Kidney epithelial cell (primary cell): ENCODE results near the gene DSTYK. TPM values are rescaled to one million over a fixed set of nuclear protein-coding genes. Genes with fewer than 3 reads are reported as not detected.

Experiments used
- DNase-seq: peaks from one replicate; pipeline ENCODE4 v3.0.0-alpha.2; 2010; ENCODE audit warnings: low read depth
- H3K27me3 ChIP-seq: 2 replicates; pipeline ENCODE4 v1.6.0; 2011; ENCODE audit warnings: low read length; ENCODE audit not compliant: control insufficient read depth, insufficient read depth
- H3K36me3 ChIP-seq: 2 replicates; pipeline ENCODE4 v1.5.1; 2011; ENCODE audit warnings: low read length; ENCODE audit not compliant: control insufficient read depth, insufficient read depth
- H3K4me3 ChIP-seq: 2 replicates; pipeline ENCODE4 v1.5.1; 2011; ENCODE audit warnings: low read depth, mild to moderate bottlenecking, control low read depth, low read length
- total RNA-seq: library from RNA; depleted of rRNA; stranded (reverse); fragments of >200 nt; gene quantifications from 2 replicates; pipeline ENCODE4 v1.2.3, GENCODE V29; 2015
- TF ChIP-seq, protein P1 (sequence below): IDR thresholded peaks from 2 replicates; pipeline ENCODE4 v1.5.1; 2011; ENCODE audit warnings: mild to moderate bottlenecking, moderate library complexity, low read length, control low read depth, inconsistent platforms; ENCODE audit not compliant: insufficient read depth, poor library complexity, severe bottlenecking

The DSTYK gene
- total RNA-seq, 1 donor from 2014 or later = 13.8 TPM

DNA sequence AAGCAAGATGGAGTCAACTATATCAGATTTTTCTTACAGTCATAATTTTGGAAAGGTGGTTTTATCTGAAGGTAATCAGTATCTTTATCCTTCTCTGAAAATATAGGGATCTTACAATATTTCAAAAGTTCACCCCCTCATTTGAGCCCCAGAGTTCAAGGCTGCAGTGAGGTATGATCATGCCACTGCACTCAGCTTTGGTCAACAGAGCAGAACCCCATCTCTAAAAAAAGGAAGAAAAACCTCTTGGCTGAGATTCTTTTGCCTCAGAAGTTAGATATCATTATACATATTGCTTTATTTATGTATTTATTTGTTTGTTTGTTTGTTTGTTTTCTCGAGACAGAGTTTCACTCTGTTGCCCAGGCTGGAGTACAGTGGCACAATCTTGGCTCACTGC, 78.2 kb downstream of the DSTYK start:
- H3K36me3 ChIP-seq = no peaks in the 10 kb centered on the region
- DNase-seq = no peak
- no peak overlapping the region for H3K4me3 ChIP-seq
- TF ChIP-seq, protein P1, sequence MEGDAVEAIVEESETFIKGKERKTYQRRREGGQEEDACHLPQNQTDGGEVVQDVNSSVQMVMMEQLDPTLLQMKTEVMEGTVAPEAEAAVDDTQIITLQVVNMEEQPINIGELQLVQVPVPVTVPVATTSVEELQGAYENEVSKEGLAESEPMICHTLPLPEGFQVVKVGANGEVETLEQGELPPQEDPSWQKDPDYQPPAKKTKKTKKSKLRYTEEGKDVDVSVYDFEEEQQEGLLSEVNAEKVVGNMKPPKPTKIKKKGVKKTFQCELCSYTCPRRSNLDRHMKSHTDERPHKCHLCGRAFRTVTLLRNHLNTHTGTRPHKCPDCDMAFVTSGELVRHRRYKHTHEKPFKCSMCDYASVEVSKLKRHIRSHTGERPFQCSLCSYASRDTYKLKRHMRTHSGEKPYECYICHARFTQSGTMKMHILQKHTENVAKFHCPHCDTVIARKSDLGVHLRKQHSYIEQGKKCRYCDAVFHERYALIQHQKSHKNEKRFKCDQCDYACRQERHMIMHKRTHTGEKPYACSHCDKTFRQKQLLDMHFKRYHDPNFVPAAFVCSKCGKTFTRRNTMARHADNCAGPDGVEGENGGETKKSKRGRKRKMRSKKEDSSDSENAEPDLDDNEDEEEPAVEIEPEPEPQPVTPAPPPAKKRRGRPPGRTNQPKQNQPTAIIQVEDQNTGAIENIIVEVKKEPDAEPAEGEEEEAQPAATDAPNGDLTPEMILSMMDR = no peak
- H3K27me3 ChIP-seq = no peaks in the 10 kb centered on the region

DNA sequence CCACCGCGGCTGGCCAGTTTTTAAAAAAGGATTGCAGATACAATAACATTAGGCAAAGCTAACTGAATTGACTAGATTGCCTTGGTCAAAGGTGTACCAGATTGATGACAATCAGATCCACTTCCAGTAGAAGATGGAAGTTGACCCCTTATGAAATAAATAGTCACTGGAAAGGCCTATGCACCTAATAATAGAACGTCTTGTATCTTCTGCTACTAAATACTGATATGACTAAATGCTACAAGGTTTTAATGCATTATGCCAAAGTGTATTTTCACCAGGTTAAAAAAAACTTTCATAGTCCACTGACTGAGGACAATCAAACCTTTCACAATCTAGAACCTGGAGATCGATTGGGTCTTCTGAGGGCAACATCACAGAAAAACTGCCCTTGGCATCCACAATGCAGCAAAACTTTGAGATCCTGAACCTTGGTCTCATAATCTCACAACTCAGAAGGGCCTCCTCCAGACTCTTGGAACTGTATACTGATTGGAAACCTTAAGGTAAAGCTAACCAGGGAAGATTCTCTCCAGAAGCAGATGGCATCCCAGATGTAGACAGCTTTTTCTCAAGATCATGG, 82.0 kb downstream of the DSTYK start:
- no peak overlapping the region for H3K4me3 ChIP-seq
- TF ChIP-seq, protein P1 = no peak
- H3K27me3 ChIP-seq = no peaks in the 10 kb centered on the region
- DNase-seq = no peak
- H3K36me3 ChIP-seq = no peaks in the 10 kb centered on the region

DNA sequence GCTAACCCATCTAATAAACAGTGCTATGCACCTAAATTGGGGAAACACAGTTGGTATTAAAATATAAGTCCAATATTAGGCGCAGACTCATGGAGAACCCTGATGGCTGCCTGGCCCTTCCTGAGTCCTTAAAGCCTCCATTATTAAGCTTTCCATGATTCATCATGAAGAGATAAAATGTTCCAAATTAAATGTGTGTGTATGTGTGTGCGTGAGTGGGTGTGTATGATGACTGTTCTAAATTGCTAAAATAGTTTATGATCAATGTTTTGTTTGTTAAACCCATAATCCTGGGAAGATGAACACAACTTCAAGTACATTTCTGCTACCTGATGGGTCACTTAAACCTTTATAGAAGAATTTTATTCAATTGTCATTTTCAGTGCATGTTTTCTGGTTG, 83.5 kb downstream of the DSTYK start:
- no peaks in the 10 kb centered on the region for H3K27me3 ChIP-seq
- H3K36me3 ChIP-seq = no peaks in the 10 kb centered on the region
- DNase-seq = no peak
- TF ChIP-seq, protein P1 = no peak
- no peak overlapping the region for H3K4me3 ChIP-seq

DNA sequence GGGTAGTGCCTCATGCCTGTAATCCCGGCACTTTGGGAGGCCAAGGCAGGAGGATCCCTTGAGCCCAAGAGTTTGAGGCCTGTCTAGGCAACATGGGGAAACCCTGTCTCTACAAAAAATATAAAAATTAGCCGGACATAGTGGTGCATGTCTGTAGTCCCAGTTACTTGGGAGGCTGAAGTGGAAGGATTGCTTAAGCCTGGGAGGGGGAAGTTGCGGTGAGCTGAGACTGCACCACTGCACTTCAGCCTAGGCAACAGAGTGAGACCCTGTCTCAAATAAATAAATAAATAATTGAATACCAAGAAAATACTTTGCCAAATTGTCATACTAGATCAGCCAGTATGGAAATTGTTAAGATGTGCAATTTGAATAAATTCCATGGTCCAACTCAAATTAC, 83.9 kb downstream of the DSTYK start:
- Histone ChIP-seq H3K27me3 (no peaks in the 10 kb centered on the region), H3K36me3 (no peaks in the 10 kb centered on the region), H3K4me3 (no peak overlapping the region)
- no peak for DNase-seq
- TF ChIP-seq, protein P1 = no peak

DNA sequence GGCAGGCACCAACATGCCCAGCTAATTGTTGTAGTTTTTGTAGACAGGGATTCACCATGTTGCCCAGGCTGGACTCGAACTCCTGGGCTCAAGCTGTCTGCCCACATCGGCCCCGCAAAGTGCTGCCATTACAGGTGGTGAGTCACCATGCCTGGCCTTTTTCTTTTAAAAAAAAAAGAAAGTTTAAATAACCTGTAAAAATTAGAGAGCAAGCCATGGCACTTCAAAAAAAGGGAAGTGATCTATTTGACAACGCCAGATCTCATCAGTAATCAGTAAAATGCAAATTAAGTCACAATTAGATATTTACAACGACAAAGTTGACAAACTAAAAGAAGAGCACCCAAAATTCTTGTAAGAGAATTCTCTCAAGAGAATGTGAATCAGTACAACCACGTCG, 86.8 kb downstream of the DSTYK start:
- Histone ChIP-seq H3K36me3 (no peaks in the 10 kb centered on the region), H3K27me3 (no peaks in the 10 kb centered on the region), H3K4me3 (no peak overlapping the region)
- TF ChIP-seq, protein P1 = no peak
- DNase-seq = no peak

DNA sequence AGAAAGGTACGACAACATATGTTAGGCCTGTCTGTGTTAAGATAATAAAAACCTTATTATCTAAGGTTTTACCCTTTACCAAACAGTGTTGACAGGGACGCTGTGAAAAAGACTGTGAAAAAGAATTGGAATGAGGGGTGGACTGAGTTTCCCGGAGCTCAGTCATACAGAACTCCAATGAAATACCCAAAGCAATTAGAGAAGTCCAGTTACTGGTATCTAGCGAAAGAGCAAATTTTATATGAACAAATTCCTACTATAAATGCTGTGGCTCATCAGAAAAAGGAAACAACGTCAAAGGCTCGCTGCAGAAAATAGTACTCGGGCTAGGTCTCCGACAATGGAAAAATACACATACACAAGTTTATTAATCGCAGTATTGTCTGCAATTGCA, 89.0 kb downstream of the DSTYK start:
- no peaks in the 10 kb centered on the region for H3K36me3 ChIP-seq
- DNase-seq = no peak
- TF ChIP-seq, protein P1 = no peak

More for the DNA sequence above, 89.0 kb downstream of the DSTYK start:
- H3K4me3 ChIP-seq = peak overlapping the region; percentile 96
- no peaks in the 10 kb centered on the region for H3K27me3 ChIP-seq
